Epithelial cell of esophagus (primary cell): ENCODE results near the gene PFKL.

Experiments used
- DNase-seq: peaks from one replicate; pipeline ENCODE4 v3.0.0; 2010; ENCODE audit warnings: low read depth
- H3K4me3 ChIP-seq: 2 replicates; pipeline ENCODE4 v1.5.1; 2011; ENCODE audit warnings: mild to moderate bottlenecking, low read length, control low read depth
- TF ChIP-seq, protein P1 (sequence below): IDR thresholded peaks from 2 replicates; pipeline ENCODE4 v1.5.1; 2011; ENCODE audit warnings: low read depth, mild to moderate bottlenecking, low read length, control low read depth, inconsistent platforms; ENCODE audit not compliant: insufficient read depth; ENCODE audit errors: missing control alignments

PFKL gene

DNA sequence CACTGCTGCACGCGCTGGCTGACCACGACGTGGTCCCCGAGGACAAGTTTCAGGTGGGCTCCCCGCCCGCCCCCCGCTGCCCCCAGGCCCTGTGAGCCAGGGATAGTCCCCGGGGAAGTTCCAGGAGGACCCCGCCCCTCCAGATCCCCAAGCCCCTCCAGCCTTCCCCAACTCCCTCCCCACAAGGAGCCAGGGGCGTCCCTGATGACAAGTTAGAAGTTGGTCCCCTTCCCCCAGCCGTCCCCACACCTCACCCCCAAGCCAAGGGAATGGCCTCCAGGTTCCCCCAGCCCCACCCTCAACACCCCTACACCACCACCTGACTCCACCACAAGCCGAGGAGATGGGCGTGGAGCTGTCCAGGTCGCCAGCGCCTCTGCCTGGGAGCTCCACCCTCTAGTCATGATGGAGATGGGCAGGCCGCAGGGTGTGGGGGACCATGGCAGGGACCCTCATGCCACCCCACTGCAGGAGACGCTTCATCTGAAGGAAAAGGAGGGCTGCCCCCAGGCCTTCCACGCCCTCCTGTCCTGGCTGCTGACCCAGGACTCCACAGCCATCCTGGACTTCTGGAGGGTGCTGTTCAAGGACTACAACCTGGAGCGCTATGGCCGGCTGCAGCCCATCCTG lies 13.7 kb upstream of the PFKL start:
- H3K4me3 ChIP-seq, result no peak overlapping the region
- DNase-seq, result no peak
- TF ChIP-seq, protein P1, sequence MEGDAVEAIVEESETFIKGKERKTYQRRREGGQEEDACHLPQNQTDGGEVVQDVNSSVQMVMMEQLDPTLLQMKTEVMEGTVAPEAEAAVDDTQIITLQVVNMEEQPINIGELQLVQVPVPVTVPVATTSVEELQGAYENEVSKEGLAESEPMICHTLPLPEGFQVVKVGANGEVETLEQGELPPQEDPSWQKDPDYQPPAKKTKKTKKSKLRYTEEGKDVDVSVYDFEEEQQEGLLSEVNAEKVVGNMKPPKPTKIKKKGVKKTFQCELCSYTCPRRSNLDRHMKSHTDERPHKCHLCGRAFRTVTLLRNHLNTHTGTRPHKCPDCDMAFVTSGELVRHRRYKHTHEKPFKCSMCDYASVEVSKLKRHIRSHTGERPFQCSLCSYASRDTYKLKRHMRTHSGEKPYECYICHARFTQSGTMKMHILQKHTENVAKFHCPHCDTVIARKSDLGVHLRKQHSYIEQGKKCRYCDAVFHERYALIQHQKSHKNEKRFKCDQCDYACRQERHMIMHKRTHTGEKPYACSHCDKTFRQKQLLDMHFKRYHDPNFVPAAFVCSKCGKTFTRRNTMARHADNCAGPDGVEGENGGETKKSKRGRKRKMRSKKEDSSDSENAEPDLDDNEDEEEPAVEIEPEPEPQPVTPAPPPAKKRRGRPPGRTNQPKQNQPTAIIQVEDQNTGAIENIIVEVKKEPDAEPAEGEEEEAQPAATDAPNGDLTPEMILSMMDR, result no peak

- no peak overlapping the region for H3K4me3 ChIP-seq
- TF ChIP-seq, protein P1, result no peak
- no peak for DNase-seq
Measured at GRCh38 chr21:44286716-44287632, 12.9 kb upstream of the PFKL start.

DNA sequence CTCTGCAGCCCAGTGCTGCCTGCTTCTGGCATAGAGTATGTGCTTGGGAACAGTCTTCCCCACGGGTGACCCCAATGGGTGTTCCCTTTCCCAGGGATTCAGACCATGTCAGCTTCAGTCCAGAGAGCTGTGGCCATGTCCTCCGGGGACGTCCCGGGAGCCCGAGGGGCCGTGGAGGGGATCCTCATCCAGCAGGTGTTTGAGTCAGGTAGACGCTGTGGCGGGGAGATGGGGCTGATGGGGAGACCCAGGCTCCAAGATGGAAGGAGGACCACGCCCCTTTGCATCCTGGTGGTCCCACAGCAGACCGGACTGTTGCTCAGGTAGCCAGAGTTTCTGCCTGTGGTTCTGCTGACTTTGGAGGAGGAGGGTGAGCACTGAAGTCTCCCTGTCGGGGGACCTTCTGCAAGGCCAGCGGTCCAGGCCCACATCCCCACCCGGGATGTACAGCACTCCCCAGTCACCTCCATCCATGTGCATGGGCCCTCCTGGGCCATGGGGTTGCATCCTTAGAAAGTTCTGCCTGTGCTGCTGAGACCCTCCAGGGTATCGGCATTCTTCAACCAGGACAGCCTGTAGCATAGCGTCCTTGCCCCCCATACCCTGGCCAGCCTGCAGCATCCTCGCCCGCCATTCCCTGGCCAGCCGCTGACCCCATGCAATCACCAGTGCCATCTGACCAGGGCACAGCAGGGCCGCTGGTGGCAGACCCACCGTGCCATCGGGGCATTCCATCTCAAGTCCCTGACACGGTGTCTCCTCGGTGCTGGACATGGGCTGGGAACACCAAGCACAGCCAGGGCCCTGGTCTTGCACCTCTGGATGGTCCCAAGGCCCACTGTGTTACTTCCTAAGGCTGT lies 11.4 kb upstream of the PFKL start:
- H3K4me3 ChIP-seq, result no peak overlapping the region

GRCh38 chr21:44289381-44290010 lies 10.4 kb upstream of the PFKL start:
- DNase-seq, result no peak
- H3K4me3 ChIP-seq, result no peak overlapping the region
- TF ChIP-seq, protein P1, result no peak

More for the DNA sequence above, 11.4 kb upstream of the PFKL start:
- DNase-seq, result no peak
- TF ChIP-seq, protein P1, result no peak

DNA sequence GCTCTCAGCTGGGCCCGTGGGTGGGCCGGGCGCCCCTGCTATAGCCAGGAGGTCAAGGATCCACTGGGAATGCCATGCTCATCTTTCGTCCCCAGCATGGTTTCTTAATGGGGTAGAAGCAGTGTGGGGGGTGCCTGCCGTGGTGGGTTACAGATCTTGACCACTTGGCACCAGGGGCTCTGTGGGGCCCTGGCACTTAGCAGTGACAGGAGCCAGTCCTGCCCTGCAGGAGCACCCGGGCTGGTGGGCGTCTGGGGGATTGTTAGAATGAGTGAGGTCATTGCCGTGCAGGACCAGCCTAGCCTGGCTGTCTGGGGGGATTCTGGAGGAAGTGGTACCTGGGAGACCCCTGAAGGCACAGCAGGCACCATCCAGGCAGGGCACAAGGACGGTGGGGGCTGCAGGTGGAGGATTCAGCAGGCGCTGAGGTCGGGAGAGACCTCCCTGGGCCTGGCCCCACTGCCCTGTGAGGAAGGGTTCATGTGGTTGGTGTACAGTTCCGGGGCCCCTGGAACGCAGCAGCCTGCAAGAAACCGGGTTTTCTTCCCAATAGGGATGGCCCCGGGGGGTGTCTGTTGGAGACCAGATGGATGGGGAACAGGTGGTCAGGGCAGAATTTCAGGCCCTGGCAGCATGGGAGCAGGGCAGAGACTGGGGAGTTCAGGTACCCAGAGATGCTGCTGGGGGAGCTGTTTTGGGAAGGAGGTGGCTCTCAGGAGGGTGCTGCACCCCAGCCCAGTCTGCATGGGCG lies 9.4 kb upstream of the PFKL start:
- TF ChIP-seq, protein P1, result no peak
- no peak overlapping the region for H3K4me3 ChIP-seq
- no peak for DNase-seq
